ENCODE measurements around the gene PCGF6.
A peak's percentile ranks its signal among the peaks of the same experiment; 100 is the strongest.

DNA sequence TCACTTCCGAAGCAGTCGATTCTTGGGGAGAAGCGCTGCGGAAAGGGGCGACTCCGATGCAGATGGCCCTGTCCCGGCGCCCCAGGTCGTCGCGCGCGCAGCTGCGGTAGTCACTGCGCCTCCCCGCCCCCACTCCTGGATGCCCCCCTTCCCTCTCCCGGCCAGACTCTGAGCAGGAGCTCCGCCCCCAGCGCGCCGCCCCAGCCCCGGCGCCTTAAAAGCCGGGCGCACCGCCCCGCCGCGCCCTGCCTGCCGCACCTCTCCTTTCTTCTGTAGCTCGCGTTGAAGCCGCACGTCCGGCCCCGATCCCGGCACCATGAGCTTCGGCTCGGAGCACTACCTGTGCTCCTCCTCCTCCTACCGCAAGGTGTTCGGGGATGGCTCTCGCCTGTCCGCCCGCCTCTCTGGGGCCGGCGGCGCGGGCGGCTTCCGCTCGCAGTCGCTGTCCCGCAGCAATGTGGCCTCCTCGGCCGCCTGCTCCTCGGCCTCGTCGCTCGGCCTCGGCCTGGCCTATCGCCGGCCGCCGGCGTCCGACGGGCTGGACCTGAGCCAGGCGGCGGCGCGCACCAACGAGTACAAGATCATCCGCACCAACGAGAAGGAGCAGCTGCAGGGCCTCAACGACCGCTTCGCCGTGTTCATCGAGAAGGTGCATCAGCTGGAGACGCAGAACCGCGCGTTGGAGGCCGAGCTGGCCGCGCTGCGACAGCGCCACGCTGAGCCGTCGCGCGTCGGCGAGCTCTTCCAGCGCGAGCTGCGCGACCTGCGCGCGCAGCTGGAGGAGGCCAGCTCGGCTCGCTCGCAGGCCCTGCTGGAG lies 73.8 kb downstream of the PCGF6 start, which contains the start of gene INA:
- TF ChIP-seq, protein P1, sequence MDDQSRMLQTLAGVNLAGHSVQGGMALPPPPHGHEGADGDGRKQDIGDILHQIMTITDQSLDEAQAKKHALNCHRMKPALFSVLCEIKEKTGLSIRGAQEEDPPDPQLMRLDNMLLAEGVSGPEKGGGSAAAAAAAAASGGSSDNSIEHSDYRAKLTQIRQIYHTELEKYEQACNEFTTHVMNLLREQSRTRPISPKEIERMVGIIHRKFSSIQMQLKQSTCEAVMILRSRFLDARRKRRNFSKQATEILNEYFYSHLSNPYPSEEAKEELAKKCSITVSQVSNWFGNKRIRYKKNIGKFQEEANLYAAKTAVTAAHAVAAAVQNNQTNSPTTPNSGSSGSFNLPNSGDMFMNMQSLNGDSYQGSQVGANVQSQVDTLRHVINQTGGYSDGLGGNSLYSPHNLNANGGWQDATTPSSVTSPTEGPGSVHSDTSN (CRISPR knock-in tag; IDR thresholded peaks at IDR 0.05): peak; percentile 83; the same call in 1 of the 2 replicates
- TF ChIP-seq ZNF768 (tag by site-specific recombination; IDR thresholded peaks at IDR 0.05) (no peak), ZNF274 (IDR thresholded peaks at IDR 0.05; ENCODE audit: low read length) (no peak), ZNF274 (tag by site-specific recombination; IDR thresholded peaks at IDR 0.05; ENCODE audit: borderline replicate concordance) (no peak), TRIM28 (IDR thresholded peaks at IDR 0.05; ENCODE audit: borderline replicate concordance, low read length) (peak; percentile 73; the same call in 1 of the 2 replicates), ZBTB21 (tag by site-specific recombination; IDR thresholded peaks at IDR 0.05) (no peak), ZBTB1 (tag by site-specific recombination; IDR thresholded peaks at IDR 0.05) (no peak), ZNF121 (tag by site-specific recombination; IDR thresholded peaks at IDR 0.05) (no peak), ZNF792 (tag by site-specific recombination; IDR thresholded peaks at IDR 0.05) (no peak), ZNF239 (tag by site-specific recombination; IDR thresholded peaks at IDR 0.05) (no peak), ZNF707 (tag by site-specific recombination; IDR thresholded peaks at IDR 0.05) (no peak)
- TF ChIP-seq, protein P2, sequence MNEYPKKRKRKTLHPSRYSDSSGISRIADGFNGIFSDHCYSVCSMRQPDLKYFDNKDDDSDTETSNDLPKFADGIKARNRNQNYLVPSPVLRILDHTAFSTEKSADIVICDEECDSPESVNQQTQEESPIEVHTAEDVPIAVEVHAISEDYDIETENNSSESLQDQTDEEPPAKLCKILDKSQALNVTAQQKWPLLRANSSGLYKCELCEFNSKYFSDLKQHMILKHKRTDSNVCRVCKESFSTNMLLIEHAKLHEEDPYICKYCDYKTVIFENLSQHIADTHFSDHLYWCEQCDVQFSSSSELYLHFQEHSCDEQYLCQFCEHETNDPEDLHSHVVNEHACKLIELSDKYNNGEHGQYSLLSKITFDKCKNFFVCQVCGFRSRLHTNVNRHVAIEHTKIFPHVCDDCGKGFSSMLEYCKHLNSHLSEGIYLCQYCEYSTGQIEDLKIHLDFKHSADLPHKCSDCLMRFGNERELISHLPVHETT (tag by site-specific recombination; IDR thresholded peaks at IDR 0.05): no peak
- TF ChIP-seq, protein P3, sequence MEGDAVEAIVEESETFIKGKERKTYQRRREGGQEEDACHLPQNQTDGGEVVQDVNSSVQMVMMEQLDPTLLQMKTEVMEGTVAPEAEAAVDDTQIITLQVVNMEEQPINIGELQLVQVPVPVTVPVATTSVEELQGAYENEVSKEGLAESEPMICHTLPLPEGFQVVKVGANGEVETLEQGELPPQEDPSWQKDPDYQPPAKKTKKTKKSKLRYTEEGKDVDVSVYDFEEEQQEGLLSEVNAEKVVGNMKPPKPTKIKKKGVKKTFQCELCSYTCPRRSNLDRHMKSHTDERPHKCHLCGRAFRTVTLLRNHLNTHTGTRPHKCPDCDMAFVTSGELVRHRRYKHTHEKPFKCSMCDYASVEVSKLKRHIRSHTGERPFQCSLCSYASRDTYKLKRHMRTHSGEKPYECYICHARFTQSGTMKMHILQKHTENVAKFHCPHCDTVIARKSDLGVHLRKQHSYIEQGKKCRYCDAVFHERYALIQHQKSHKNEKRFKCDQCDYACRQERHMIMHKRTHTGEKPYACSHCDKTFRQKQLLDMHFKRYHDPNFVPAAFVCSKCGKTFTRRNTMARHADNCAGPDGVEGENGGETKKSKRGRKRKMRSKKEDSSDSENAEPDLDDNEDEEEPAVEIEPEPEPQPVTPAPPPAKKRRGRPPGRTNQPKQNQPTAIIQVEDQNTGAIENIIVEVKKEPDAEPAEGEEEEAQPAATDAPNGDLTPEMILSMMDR (tag by site-specific recombination; IDR thresholded peaks at IDR 0.05): peak; percentile 46; the same call in 1 of the 2 replicates
- TF ChIP-seq, protein P4, sequence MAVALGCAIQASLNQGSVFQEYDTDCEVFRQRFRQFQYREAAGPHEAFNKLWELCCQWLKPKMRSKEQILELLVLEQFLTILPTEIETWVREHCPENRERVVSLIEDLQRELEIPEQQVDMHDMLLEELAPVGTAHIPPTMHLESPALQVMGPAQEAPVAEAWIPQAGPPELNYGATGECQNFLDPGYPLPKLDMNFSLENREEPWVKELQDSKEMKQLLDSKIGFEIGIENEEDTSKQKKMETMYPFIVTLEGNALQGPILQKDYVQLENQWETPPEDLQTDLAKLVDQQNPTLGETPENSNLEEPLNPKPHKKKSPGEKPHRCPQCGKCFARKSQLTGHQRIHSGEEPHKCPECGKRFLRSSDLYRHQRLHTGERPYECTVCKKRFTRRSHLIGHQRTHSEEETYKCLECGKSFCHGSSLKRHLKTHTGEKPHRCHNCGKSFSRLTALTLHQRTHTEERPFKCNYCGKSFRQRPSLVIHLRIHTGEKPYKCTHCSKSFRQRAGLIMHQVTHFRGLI (tag by site-specific recombination; IDR thresholded peaks at IDR 0.05): peak; percentile 50
- TF ChIP-seq, protein P5, sequence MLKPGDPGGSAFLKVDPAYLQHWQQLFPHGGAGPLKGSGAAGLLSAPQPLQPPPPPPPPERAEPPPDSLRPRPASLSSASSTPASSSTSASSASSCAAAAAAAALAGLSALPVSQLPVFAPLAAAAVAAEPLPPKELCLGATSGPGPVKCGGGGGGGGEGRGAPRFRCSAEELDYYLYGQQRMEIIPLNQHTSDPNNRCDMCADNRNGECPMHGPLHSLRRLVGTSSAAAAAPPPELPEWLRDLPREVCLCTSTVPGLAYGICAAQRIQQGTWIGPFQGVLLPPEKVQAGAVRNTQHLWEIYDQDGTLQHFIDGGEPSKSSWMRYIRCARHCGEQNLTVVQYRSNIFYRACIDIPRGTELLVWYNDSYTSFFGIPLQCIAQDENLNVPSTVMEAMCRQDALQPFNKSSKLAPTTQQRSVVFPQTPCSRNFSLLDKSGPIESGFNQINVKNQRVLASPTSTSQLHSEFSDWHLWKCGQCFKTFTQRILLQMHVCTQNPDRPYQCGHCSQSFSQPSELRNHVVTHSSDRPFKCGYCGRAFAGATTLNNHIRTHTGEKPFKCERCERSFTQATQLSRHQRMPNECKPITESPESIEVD (tag by site-specific recombination; IDR thresholded peaks at IDR 0.05): no peak
